AG04450 (cell line): ENCODE data around the gene UIMC1. TPM values are rescaled to one million over a fixed set of nuclear protein-coding genes. Genes with fewer than 3 reads are reported as not detected.

Source experiments
- CTCF ChIA-PET: fragments of 300-600, 350-600 bp; formaldehyde crosslinking; extraction: SDS; loops from one replicate; lab custom pipeline; 2022; ENCODE audit warnings: antibody characterized with exemption, inconsistent platforms; lab: Charles Lee
- POLR2A ChIA-PET: fragments of 350-600 bp; formaldehyde crosslinking; extraction: SDS; loops from one replicate; lab custom pipeline; 2021; ENCODE audit warnings: antibody characterized with exemption, inconsistent platforms; lab: Yijun Ruan, JAX
- DNase-seq: peaks from one replicate; pipeline ENCODE4 v3.0.0-alpha.2; 2011; ENCODE audit warnings: low read depth, low spot score
- H3K27ac ChIP-seq: one replicate; pipeline ENCODE4 v1.5.1; 2012; ENCODE audit warnings: low read depth, low read length, control low read depth
- H3K27me3 ChIP-seq: one replicate; pipeline ENCODE4 v1.6.0; 2012; ENCODE audit warnings: low read length; ENCODE audit not compliant: control insufficient read depth, insufficient read depth
- H3K4me3 ChIP-seq: 2 replicates; pipeline ENCODE4 v1.5.1; 2011; ENCODE audit warnings: mild to moderate bottlenecking, low read depth, low read length, control low read depth
- H3K9me3 ChIP-seq: 2 replicates; pipeline ENCODE4 v1.5.1; 2012; ENCODE audit warnings: low read length; ENCODE audit not compliant: control insufficient read depth, insufficient read depth
- CTCF ChIP-seq: IDR thresholded peaks from 2 replicates; pipeline ENCODE4 v1.5.1; 2011; ENCODE audit warnings: low read depth, low read length, control low read depth, inconsistent platforms
- polyA plus RNA-seq: library from polyadenylated mRNA; depleted of rRNA; stranded (reverse); fragments of >200 nt; gene quantifications from 2 replicates; pipeline ENCODE4 v1.2.3, GENCODE V29; 2011

UIMC1 gene
- polyA plus RNA-seq, 1 experiment, result 27.8 TPM

GRCh38 chr5:176906796-176907195 is 99.8 kb downstream of the UIMC1 start:
- H3K27me3 ChIP-seq, result no peaks in the 10 kb centered on the region
- no peak overlapping the region for H3K4me3 ChIP-seq
- ChIA-PET POLR2A (no interaction called here), CTCF (interaction anchor here (1.6 kb wide), 1 partner anchor 246 kb away, joined by 5 read pairs; no protein-coding TSS in a partner anchor)
- TF ChIP-seq CTCF, result no peak
- no peak for DNase-seq
- no peaks in the 10 kb centered on the region for H3K9me3 ChIP-seq
- no peak overlapping the region for H3K27ac ChIP-seq

GRCh38 chr5:176906126-176906525 is 100.5 kb downstream of the UIMC1 start:
- Histone ChIP-seq H3K9me3 (no peaks in the 10 kb centered on the region), H3K27me3 (no peaks in the 10 kb centered on the region), H3K27ac (no peak overlapping the region), H3K4me3 (no peak overlapping the region)
- POLR2A ChIA-PET, result no interaction called here
- TF ChIP-seq CTCF, result no peak
- no peak for DNase-seq
- CTCF ChIA-PET, result interaction anchor here (1.6 kb wide), 1 partner anchor 246 kb away, joined by 5 read pairs; no protein-coding TSS in a partner anchor

GRCh38 chr5:176904276-176904675 is 102.3 kb downstream of the UIMC1 start:
- CTCF ChIA-PET, result no interaction called here
- no peaks in the 10 kb centered on the region for H3K27me3 ChIP-seq
- no peak for DNase-seq
- no peak overlapping the region for H3K4me3 ChIP-seq
- POLR2A ChIA-PET, result no interaction called here
- H3K9me3 ChIP-seq, result no peaks in the 10 kb centered on the region
- TF ChIP-seq CTCF, result no peak
- no peak overlapping the region for H3K27ac ChIP-seq

GRCh38 chr5:176902911-176903664 is 103.5 kb downstream of the UIMC1 start:
- no peak for TF ChIP-seq CTCF
- Histone ChIP-seq H3K9me3 (no peaks in the 10 kb centered on the region), H3K4me3 (no peak overlapping the region), H3K27ac (no peak overlapping the region), H3K27me3 (no peaks in the 10 kb centered on the region)
- POLR2A ChIA-PET, result no interaction called here
- CTCF ChIA-PET, result interaction anchor here (2.4 kb wide), 1 partner anchor 242 kb away, joined by 16 read pairs; no protein-coding TSS in a partner anchor
- DNase-seq, result no peak

GRCh38 chr5:176902102-176902814 is 104.3 kb downstream of the UIMC1 start:
- peaks cover 2% of the 10 kb centered on the region for H3K27me3 ChIP-seq
- ChIA-PET POLR2A (no interaction called here), CTCF (interaction anchor here (0.7 to 2.4 kb wide), 3 partner anchors 28 to 387 kb away, joined by 5 to 16 read pairs (median 6); no protein-coding TSS in a partner anchor)
- no peak overlapping the region for H3K4me3 ChIP-seq
- DNase-seq, result no peak
- TF ChIP-seq CTCF, result no peak
- no peaks in the 10 kb centered on the region for H3K9me3 ChIP-seq
- no peak overlapping the region for H3K27ac ChIP-seq
